Measurements from ENCODE around the gene CNST. TPM values are rescaled to one million over a fixed set of nuclear protein-coding genes. Genes with fewer than 3 reads are reported as not detected.

The CNST gene
- total and polyA plus RNA-seq, 9 of the 15 experiments (the other 6 are each of a cell fraction or from before 2014, with no cell fraction given): 17.0 to 55.3 (median 30.8) TPM

- POLR2A ChIA-PET: interaction anchor here (0.6 to 2.2 kb wide), 2 partner anchors 10 to 48 kb away, joined by 3 to 15 read pairs; partner anchors contain the start of genes CNST and TFB2M
- Histone ChIP-seq H3K4me1 (replicated peaks in 1 of 2; ENCODE audit: control insufficient read depth in 2 of 2, insufficient read depth in 2 of 2, low read length in 2 of 2) (peaks cover 25 to 73% of the 10 kb centered on the region in 2 experiments), H3K4me3 (peak overlapping the region; percentile 12; the same call in 1 of the 2 replicates), H3K9me1 (ENCODE audit: control insufficient read depth, insufficient read depth, low read length) (no peaks in the 10 kb centered on the region), H2AFZ (ENCODE audit: low read depth, low read length) (no peak overlapping the region), H3K4me2 (ENCODE audit: insufficient read depth, low read length) (peak overlapping the region; percentile 72), H3K36me3 (ENCODE audit: control insufficient read depth, insufficient read depth, low read length) (peaks cover 31% of the 10 kb centered on the region), H3K9me3 (replicated peaks; ENCODE audit: control insufficient read depth, insufficient read depth, low read depth, low read length) (0 out of 2 replicates have a peak, but pooled peaks cover 2% of the 10 kb centered on the region), H3K79me2 (ENCODE audit: control insufficient read depth, insufficient read depth, low read length) (peaks cover 98% of the 10 kb centered on the region), H3K27ac (ENCODE audit: extremely low read depth, low read depth, low read length) (peak overlapping the region; percentile 89), H4K20me1 (replicated peaks; ENCODE audit: control insufficient read depth, insufficient read depth, low read length) (no peaks in the 10 kb centered on the region), H3K27me3 (ENCODE audit: control insufficient read depth in 2 of 2, insufficient read depth in 2 of 2, low read length in 2 of 2) (no peaks in the 10 kb centered on the region), H3K9ac (ENCODE audit: insufficient read depth in 1 of 2, low read depth in 2 of 2, low read length in 2 of 2) (peak overlapping the region in 1 of 2 experiments; percentile 83; a peak in 2 of 4 replicates)
- 10% methylated on average over 5 of the region's 5 CpGs for WGBS (ENCODE audit: insufficient coverage, low coverage, missing lambda C conversion rate)
- peak in 2 of 4 experiments; percentile 24 to 50 for DNase-seq (ENCODE audit: extremely low read depth in 1 of 4, low spot score in 3 of 4)
- CTCF ChIA-PET (ENCODE audit: low intra/inter-chr PET ratio): interaction anchor here (0.7 kb wide), 1 partner anchor 12 kb away, joined by 3 read pairs; no protein-coding TSS in a partner anchor
- peak; percentile 29 for FAIRE-seq
- TSS peak; percentile 88 for BruUV-seq (replicated peaks)
- ATAC-seq: peak; percentile 43
- intact Hi-C loops (cut with micrococcal nuclease): loop anchor here (10.0 kb wide), 1 partner anchor 272 kb away; no protein-coding TSS in a partner anchor
- in situ Hi-C loops (cut with MboI): no loop called here
- TF ChIP-seq ZNF347 (CRISPR knock-in tag; IDR thresholded peaks at IDR 0.05; ENCODE audit: low read depth) (0 out of 2 replicates have a peak, but pooled peaks have one; percentile 8), ZNF551 (CRISPR knock-in tag; IDR thresholded peaks at IDR 0.05) (0 out of 2 replicates have a peak, but pooled peaks have one; percentile 49), RBFOX2 (IDR thresholded peaks at IDR 0.05; ENCODE audit: low read depth, low read length) (0 out of 2 replicates have a peak, but pooled peaks have one; percentile 33), NCOA4 (IDR thresholded peaks at IDR 0.05; ENCODE audit: partially characterized antibody) (peak; percentile 10), IRF2 (CRISPR knock-in tag; IDR thresholded peaks at IDR 0.05) (no peak), MLLT1 (IDR thresholded peaks at IDR 0.05) (0 out of 4 replicates have a peak, but pooled peaks of 1 of the 2 experiments have one; percentile 36), RHOXF2B (CRISPR knock-in tag; conservative IDR thresholded peaks at IDR 0.05) (0 out of 2 replicates have a peak, but pooled peaks have one; percentile 17), MTA1 (IDR thresholded peaks at IDR 0.05; ENCODE audit: borderline replicate concordance) (no peak), ZNF695 (CRISPR knock-in tag; IDR thresholded peaks at IDR 0.05) (no peak), ZNF592 (IDR thresholded peaks at IDR 0.05) (0 out of 2 replicates have a peak, but pooled peaks have one; percentile 18), ZNF589 (CRISPR knock-in tag; IDR thresholded peaks at IDR 0.05; ENCODE audit: low read depth) (peak; percentile 11; the same call in 1 of the 2 replicates), CSDE1 (IDR thresholded peaks at IDR 0.05) (peak in 1 of 2 experiments; percentile 40; a peak in 1 of 4 replicates)
Observed at GRCh38 chr1:246577082-246577719, 10.9 kb downstream of the CNST start.

Data from K562 (cell line).